ENCODE results near the gene CHD2.

- TF ChIP-seq CTCF (IDR thresholded peaks at IDR 0.05; ENCODE audit: low read depth, low read length, poor library complexity, severe bottlenecking): no peak
- TF ChIP-seq EZH2phosphoT487 (IDR thresholded peaks at IDR 0.05; ENCODE audit: borderline replicate concordance, low read length): no peak
Observed at GRCh38 chr15:92981333-92981732, 81.2 kb downstream of the CHD2 start.
